Glutamatergic neuron (in vitro differentiated cells): ENCODE results near the gene NOTCH1. TPM values are rescaled to one million over a fixed set of nuclear protein-coding genes. Genes with fewer than 3 reads are reported as not detected.

Experiments used
- DNase-seq: peaks from one replicate; pipeline ENCODE4 v3.0.0; 2022
- H3K27ac Mint-ChIP-seq: one replicate; pipeline ENCODE4 v1.8.0; 2020; ENCODE audit warnings: mild to moderate bottlenecking, mixed read lengths, inconsistent platforms; ENCODE audit not compliant: unreplicated experiment
- H3K27me3 Mint-ChIP-seq: one replicate; pipeline ENCODE4 v1.8.0; 2020; ENCODE audit warnings: mild to moderate bottlenecking, moderate library complexity, mixed read lengths, inconsistent platforms; ENCODE audit not compliant: unreplicated experiment
- H3K36me3 Mint-ChIP-seq: one replicate; pipeline ENCODE4 v1.8.0; 2020; ENCODE audit warnings: mild to moderate bottlenecking, mixed read lengths, inconsistent platforms; ENCODE audit not compliant: unreplicated experiment
- H3K4me1 Mint-ChIP-seq: one replicate; pipeline ENCODE4 v1.8.0; 2020; ENCODE audit warnings: mild to moderate bottlenecking, low read depth, mixed read lengths, inconsistent platforms; ENCODE audit not compliant: unreplicated experiment
- H3K4me3 Mint-ChIP-seq: one replicate; pipeline ENCODE4 v1.8.0; 2020; ENCODE audit warnings: mild to moderate bottlenecking, mixed read lengths, inconsistent platforms; ENCODE audit not compliant: unreplicated experiment
- H3K9me3 Mint-ChIP-seq: one replicate; pipeline ENCODE4 v1.8.0; 2020; ENCODE audit warnings: mild to moderate bottlenecking, moderate library complexity, mixed read lengths, inconsistent platforms; ENCODE audit not compliant: unreplicated experiment
- CTCF ChIP-seq: fragments of 200-600 bp; sonication (generic); IDR thresholded peaks from one replicate; pipeline ENCODE4 v1.5.0; 2021; ENCODE audit not compliant: partially characterized antibody, unreplicated experiment
- total RNA-seq: library from RNA; stranded (reverse); fragmentation: NEBNext Ultra II Directional; extraction: Animal tissue kit (Norgen Biotek cat#: 25700); gene quantifications from one replicate; pipeline ENCODE4 v1.2.1, GENCODE V29; 2021; ENCODE audit not compliant: unreplicated experiment

Gene NOTCH1
- total RNA-seq, 1 donor from 2014 or later, result 64.2 TPM

- H3K36me3 Mint-ChIP-seq, result no peaks in the 10 kb centered on the region
- no peak overlapping the region for H3K27ac Mint-ChIP-seq
- no peak for DNase-seq
- H3K27me3 Mint-ChIP-seq, result peaks cover 16% of the 10 kb centered on the region
- H3K4me3 Mint-ChIP-seq, result no peak overlapping the region
- H3K9me3 Mint-ChIP-seq, result peaks cover 11% of the 10 kb centered on the region
- H3K4me1 Mint-ChIP-seq, result peaks cover 19% of the 10 kb centered on the region
- no peak for TF ChIP-seq CTCF
Measured at GRCh38 chr9:136529516-136530460, 16.1 kb downstream of the NOTCH1 start.

- Mint-ChIP-seq H3K4me1 (peaks cover 18% of the 10 kb centered on the region), H3K9me3 (peaks cover 11% of the 10 kb centered on the region), H3K4me3 (no peak overlapping the region), H3K27me3 (peaks cover 18% of the 10 kb centered on the region), H3K27ac (peak overlapping the region; percentile 17), H3K36me3 (no peaks in the 10 kb centered on the region)
- no peak for DNase-seq
- no peak for TF ChIP-seq CTCF
Measured at GRCh38 chr9:136528716-136529341, 17.0 kb downstream of the NOTCH1 start.

- peaks cover 11% of the 10 kb centered on the region for H3K9me3 Mint-ChIP-seq
- TF ChIP-seq CTCF, result no peak
- peak; percentile 90 for DNase-seq
- no peaks in the 10 kb centered on the region for H3K36me3 Mint-ChIP-seq
- peak overlapping the region; percentile 98 for H3K27ac Mint-ChIP-seq
- peak overlapping the region; percentile 78 for H3K4me3 Mint-ChIP-seq
- peaks cover 18% of the 10 kb centered on the region for H3K4me1 Mint-ChIP-seq
- peaks cover 20% of the 10 kb centered on the region for H3K27me3 Mint-ChIP-seq
Measured at GRCh38 chr9:136527721-136528710, 17.8 kb downstream of the NOTCH1 start.

- TF ChIP-seq CTCF, result no peak
- H3K27ac Mint-ChIP-seq, result peak overlapping the region; percentile 91
- H3K27me3 Mint-ChIP-seq, result peaks cover 18% of the 10 kb centered on the region
- no peaks in the 10 kb centered on the region for H3K36me3 Mint-ChIP-seq
- no peak overlapping the region for H3K4me3 Mint-ChIP-seq
- peaks cover 11% of the 10 kb centered on the region for H3K9me3 Mint-ChIP-seq
- DNase-seq, result no peak
- peaks cover 16% of the 10 kb centered on the region for H3K4me1 Mint-ChIP-seq
Measured at GRCh38 chr9:136527131-136527530, 18.7 kb downstream of the NOTCH1 start.
